WTC11 (cell line): ENCODE results near the gene CD300E.

Source experiments
- CTCF ChIP-seq: fragments of 200-600 bp; IDR thresholded peaks from 2 replicates; pipeline ENCODE4 v1.8.0; 2022; ENCODE audit warnings: antibody characterized with exemption
- TP53 ChIP-seq: sonication (generic); formaldehyde crosslinking; IDR thresholded peaks from 2 replicates; pipeline ENCODE4 v1.8.1; 2023; ENCODE audit warnings: mild to moderate bottlenecking, missing genetic modification reagents
- ZBTB43 ChIP-seq: sonication (generic); formaldehyde crosslinking; IDR thresholded peaks from 2 replicates; pipeline ENCODE4 v1.8.1; 2023; ENCODE audit warnings: mild to moderate bottlenecking, missing genetic modification reagents
- TF ChIP-seq, protein P1 (sequence below): sonication (generic); formaldehyde crosslinking; IDR thresholded peaks from 2 replicates; pipeline ENCODE4 v1.8.1; 2022; ENCODE audit warnings: missing genetic modification reagents, borderline replicate concordance

DNA sequence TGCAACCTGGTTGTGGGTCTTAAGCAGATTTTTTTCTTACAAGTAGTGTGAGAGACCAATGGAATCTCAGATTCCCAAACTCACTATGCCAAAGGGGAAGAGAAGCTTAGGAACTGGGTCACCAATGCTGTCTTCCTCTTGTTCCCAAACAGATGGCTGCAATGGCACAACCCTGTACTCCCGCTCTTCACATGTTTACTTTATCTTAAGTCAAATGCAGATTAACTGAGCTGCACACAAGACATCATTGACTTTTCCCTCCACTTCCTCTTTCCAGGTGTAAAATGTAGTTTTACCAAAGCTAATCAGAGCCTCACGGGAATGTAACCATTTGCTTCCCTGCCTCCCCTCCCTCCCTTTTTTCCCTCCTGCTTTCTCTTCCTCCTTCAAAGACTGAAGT is 14.4 kb upstream of the CD300E start:
- TF ChIP-seq, protein P1, sequence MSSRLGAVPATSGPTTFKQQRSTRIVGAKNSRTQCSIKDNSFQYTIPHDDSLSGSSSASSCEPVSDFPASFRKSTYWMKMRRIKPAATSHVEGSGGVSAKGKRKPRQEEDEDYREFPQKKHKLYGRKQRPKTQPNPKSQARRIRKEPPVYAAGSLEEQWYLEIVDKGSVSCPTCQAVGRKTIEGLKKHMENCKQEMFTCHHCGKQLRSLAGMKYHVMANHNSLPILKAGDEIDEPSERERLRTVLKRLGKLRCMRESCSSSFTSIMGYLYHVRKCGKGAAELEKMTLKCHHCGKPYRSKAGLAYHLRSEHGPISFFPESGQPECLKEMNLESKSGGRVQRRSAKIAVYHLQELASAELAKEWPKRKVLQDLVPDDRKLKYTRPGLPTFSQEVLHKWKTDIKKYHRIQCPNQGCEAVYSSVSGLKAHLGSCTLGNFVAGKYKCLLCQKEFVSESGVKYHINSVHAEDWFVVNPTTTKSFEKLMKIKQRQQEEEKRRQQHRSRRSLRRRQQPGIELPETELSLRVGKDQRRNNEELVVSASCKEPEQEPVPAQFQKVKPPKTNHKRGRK (CRISPR knock-in tag), result no peak
- no peak for TF ChIP-seq CTCF
- TF ChIP-seq TP53 (CRISPR knock-in tag), result no peak
- no peak for TF ChIP-seq ZBTB43 (CRISPR knock-in tag)
